Cardiac fibroblast (primary cell): ENCODE data around the gene CHURC1.

Experiments
- DNase-seq, 2 donors: peaks; one replicate each; pipeline versions ENCODE4 v3.0.0 to v3.0.0-alpha.2; 2010; ENCODE audit warnings: low read depth in 2 of 2
- H3K4me3 ChIP-seq, 2 donors: replicated peaks in 1 of 2; 1 replicate in 1 of 2; 2 replicates in 1 of 2; pipeline ENCODE4 v1.5.1; 2011; ENCODE audit warnings: low read depth in 2 of 2, low read length in 2 of 2, mild to moderate bottlenecking in 2 of 2, moderate library complexity in 1 of 2
- CTCF ChIP-seq: IDR thresholded peaks from one replicate; pipeline ENCODE4 v1.5.1; 2011; ENCODE audit warnings: low read depth, mild to moderate bottlenecking, low read length, inconsistent platforms

The CHURC1 gene

GRCh38 chr14:64870160-64870559, 44.1 kb upstream of the CHURC1 start:
- H3K4me3 ChIP-seq = no peak overlapping the region
- no peak for DNase-seq
- no peak for TF ChIP-seq CTCF

- no peak for DNase-seq
- H3K4me3 ChIP-seq = no peak overlapping the region
- no peak for TF ChIP-seq CTCF
These were observed 42.9 kb upstream of the CHURC1 start for GRCh38 chr14:64871344-64871743.

GRCh38 chr14:64873506-64874219, 40.6 kb upstream of the CHURC1 start:
- DNase-seq = no peak
- H3K4me3 ChIP-seq = no peak overlapping the region
- no peak for TF ChIP-seq CTCF

GRCh38 chr14:64875350-64875749, 38.9 kb upstream of the CHURC1 start:
- no peak for DNase-seq
- no peak overlapping the region for H3K4me3 ChIP-seq
- no peak for TF ChIP-seq CTCF

GRCh38 chr14:64877846-64878245, 36.4 kb upstream of the CHURC1 start:
- DNase-seq = no peak
- TF ChIP-seq CTCF = no peak
- no peak overlapping the region for H3K4me3 ChIP-seq

GRCh38 chr14:64878837-64879634, 35.2 kb upstream of the CHURC1 start:
- H3K4me3 ChIP-seq = no peak overlapping the region
- TF ChIP-seq CTCF = no peak
- DNase-seq = no peak
